ENCODE results near the gene HRAS. TPM values are rescaled to one million over a fixed set of nuclear protein-coding genes. Genes with fewer than 3 reads are reported as not detected.
A peak's percentile ranks its signal among the peaks of the same experiment; 100 is the strongest.

HRAS gene
- total and polyA plus RNA-seq, 2 of the 13 experiments (the other 11 are each of a cell fraction or from before 2014, with no cell fraction given): 32.9 to 50.0 TPM

- 0 out of 2 replicates have a peak, but pooled peaks have one; percentile 20 for TF ChIP-seq UBTF (CRISPR knock-in tag; IDR thresholded peaks at IDR 0.05)
- peak; percentile 37; the same call in 1 of the 2 replicates for TF ChIP-seq SPEN (CRISPR knock-in tag; IDR thresholded peaks at IDR 0.05; ENCODE audit: low read depth)
- TF ChIP-seq ZSCAN25 (CRISPR knock-in tag; IDR thresholded peaks at IDR 0.05): peak; percentile 98
- TF ChIP-seq ZNF567 (CRISPR knock-in tag; IDR thresholded peaks at IDR 0.05; ENCODE audit: borderline replicate concordance): no peak
- no peak for TF ChIP-seq ARNT (IDR thresholded peaks at IDR 0.05)
- no peak for TF ChIP-seq ZNF251 (CRISPR knock-in tag; IDR thresholded peaks at IDR 0.05)
- TF ChIP-seq ZNF746 (CRISPR knock-in tag; IDR thresholded peaks at IDR 0.05): 0 out of 2 replicates have a peak, but pooled peaks have one; percentile 38
- no peak for TF ChIP-seq RFXANK (CRISPR knock-in tag; IDR thresholded peaks at IDR 0.05)
- no peak for TF ChIP-seq ZNF24 (IDR thresholded peaks at IDR 0.05)
- no peak for TF ChIP-seq ZBTB3 (CRISPR knock-in tag; IDR thresholded peaks at IDR 0.05; ENCODE audit: borderline replicate concordance, low read depth)
- no peak for TF ChIP-seq TOPORS (CRISPR knock-in tag; IDR thresholded peaks at IDR 0.05)
- TF ChIP-seq, protein P1, sequence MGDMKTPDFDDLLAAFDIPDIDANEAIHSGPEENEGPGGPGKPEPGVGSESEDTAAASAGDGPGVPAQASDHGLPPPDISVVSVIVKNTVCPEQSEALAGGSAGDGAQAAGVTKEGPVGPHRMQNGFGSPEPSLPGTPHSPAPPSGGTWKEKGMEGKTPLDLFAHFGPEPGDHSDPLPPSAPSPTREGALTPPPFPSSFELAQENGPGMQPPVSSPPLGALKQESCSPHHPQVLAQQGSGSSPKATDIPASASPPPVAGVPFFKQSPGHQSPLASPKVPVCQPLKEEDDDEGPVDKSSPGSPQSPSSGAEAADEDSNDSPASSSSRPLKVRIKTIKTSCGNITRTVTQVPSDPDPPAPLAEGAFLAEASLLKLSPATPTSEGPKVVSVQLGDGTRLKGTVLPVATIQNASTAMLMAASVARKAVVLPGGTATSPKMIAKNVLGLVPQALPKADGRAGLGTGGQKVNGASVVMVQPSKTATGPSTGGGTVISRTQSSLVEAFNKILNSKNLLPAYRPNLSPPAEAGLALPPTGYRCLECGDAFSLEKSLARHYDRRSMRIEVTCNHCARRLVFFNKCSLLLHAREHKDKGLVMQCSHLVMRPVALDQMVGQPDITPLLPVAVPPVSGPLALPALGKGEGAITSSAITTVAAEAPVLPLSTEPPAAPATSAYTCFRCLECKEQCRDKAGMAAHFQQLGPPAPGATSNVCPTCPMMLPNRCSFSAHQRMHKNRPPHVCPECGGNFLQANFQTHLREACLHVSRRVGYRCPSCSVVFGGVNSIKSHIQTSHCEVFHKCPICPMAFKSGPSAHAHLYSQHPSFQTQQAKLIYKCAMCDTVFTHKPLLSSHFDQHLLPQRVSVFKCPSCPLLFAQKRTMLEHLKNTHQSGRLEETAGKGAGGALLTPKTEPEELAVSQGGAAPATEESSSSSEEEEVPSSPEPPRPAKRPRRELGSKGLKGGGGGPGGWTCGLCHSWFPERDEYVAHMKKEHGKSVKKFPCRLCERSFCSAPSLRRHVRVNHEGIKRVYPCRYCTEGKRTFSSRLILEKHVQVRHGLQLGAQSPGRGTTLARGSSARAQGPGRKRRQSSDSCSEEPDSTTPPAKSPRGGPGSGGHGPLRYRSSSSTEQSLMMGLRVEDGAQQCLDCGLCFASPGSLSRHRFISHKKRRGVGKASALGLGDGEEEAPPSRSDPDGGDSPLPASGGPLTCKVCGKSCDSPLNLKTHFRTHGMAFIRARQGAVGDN (CRISPR knock-in tag; IDR thresholded peaks at IDR 0.05): peak; percentile 12
- TF ChIP-seq ZNF652 (CRISPR knock-in tag; IDR thresholded peaks at IDR 0.05; ENCODE audit: borderline replicate concordance, low read depth): no peak
- TF ChIP-seq ARID4A (CRISPR knock-in tag; IDR thresholded peaks at IDR 0.05; ENCODE audit: borderline replicate concordance): peak; percentile 46; the same call in 1 of the 2 replicates
- TF ChIP-seq HNRNPH1 (optimal IDR thresholded peaks at IDR 0.05; ENCODE audit: low read depth, low read length): no peak
- no peak for TF ChIP-seq TIGD3 (CRISPR knock-in tag; IDR thresholded peaks at IDR 0.05; ENCODE audit: borderline replicate concordance)
- TF ChIP-seq BORCS8-MEF2B (CRISPR knock-in tag; IDR thresholded peaks at IDR 0.05): no peak
Observed at GRCh38 chr11:553083-553987, 18.0 kb upstream of the HRAS start (continued).
